Measurements from ENCODE around the gene PPP1R9A.

- TF ChIP-seq, protein P1, sequence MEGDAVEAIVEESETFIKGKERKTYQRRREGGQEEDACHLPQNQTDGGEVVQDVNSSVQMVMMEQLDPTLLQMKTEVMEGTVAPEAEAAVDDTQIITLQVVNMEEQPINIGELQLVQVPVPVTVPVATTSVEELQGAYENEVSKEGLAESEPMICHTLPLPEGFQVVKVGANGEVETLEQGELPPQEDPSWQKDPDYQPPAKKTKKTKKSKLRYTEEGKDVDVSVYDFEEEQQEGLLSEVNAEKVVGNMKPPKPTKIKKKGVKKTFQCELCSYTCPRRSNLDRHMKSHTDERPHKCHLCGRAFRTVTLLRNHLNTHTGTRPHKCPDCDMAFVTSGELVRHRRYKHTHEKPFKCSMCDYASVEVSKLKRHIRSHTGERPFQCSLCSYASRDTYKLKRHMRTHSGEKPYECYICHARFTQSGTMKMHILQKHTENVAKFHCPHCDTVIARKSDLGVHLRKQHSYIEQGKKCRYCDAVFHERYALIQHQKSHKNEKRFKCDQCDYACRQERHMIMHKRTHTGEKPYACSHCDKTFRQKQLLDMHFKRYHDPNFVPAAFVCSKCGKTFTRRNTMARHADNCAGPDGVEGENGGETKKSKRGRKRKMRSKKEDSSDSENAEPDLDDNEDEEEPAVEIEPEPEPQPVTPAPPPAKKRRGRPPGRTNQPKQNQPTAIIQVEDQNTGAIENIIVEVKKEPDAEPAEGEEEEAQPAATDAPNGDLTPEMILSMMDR (IDR thresholded peaks at IDR 0.05) = no peak
- TF ChIP-seq POLR2AphosphoS5 (IDR thresholded peaks at IDR 0.05; ENCODE audit: insufficient read depth in 1 of 2, low read depth in 1 of 2) = no peak
- no peak for TF ChIP-seq POLR2A (IDR thresholded peaks at IDR 0.05)
Measured at GRCh38 chr7:95056901-95057300, 149.5 kb downstream of the PPP1R9A start.
